GM12891 (cell line): Measurements from ENCODE around the gene TMEM30A.

Source experiments
- POLR2A ChIP-seq: IDR thresholded peaks from 2 replicates; pipeline ENCODE4 v1.6.1; 2011; ENCODE audit warnings: low read depth, low read length, control low read depth
- POLR2AphosphoS5 ChIP-seq: IDR thresholded peaks from 2 replicates; pipeline ENCODE4 v1.6.1; 2011; ENCODE audit warnings: low read depth, low read length, control low read depth

DNA sequence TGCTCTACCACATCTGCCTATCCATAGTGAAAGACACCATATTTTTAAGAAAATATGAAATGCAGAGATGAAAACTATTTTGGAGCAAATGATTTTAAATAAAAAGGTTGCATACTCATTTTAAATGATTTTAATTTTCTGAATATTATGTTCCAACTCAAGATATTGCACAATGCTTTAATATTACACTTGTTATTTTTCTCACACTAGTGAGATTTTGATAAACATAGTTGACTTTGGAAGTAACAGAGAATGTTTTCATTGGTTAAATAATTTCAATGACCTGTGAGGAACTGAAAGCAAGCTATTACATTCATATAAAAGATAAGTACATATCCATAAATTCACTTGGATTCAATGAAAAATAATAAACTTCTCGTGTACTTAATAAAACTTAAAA is 7.2 kb upstream of the TMEM30A start:
- no peak for TF ChIP-seq POLR2A
- no peak for TF ChIP-seq POLR2AphosphoS5
